Brain microvascular endothelial cell (primary cell): ENCODE results near the gene EHBP1L1.

Experiments used
- DNase-seq: peaks from one replicate; pipeline ENCODE4 v3.0.0-alpha.2; 2020
- H3K27ac ChIP-seq: fragments of 250-450 bp; sonication (Bioruptor Pico); 2 replicates; pipeline ENCODE4 v1.5.1; 2020; ENCODE audit warnings: mild to moderate bottlenecking, moderate library complexity
- H3K27me3 ChIP-seq: fragments of 250-450 bp; sonication (Bioruptor Pico); replicated peaks from 2 replicates; pipeline ENCODE4 v1.5.1; 2020; ENCODE audit warnings: mild to moderate bottlenecking
- H3K36me3 ChIP-seq: fragments of 250-450 bp; sonication (Bioruptor Pico); replicated peaks from 2 replicates; pipeline ENCODE4 v1.5.1; 2020; ENCODE audit warnings: mild to moderate bottlenecking
- H3K4me3 ChIP-seq: 2 replicates; pipeline ENCODE4 v1.5.1; 2011; ENCODE audit warnings: low read depth, mild to moderate bottlenecking, control low read depth, low read length, moderate library complexity
- CTCF ChIP-seq: IDR thresholded peaks from 2 replicates; pipeline ENCODE4 v1.5.1; 2011; ENCODE audit warnings: low read depth, mild to moderate bottlenecking, moderate library complexity, low read length, control low read depth, inconsistent platforms; ENCODE audit errors: missing control alignments
- in situ Hi-C: cut with HindIII; loops from 2 replicates; pipeline ENCODE4 v1.10.0; 2017; ENCODE audit warnings: low sequenced_read_pairs, low pct_ligation_motif_present

EHBP1L1 gene

GRCh38 chr11:65640483-65641296 is 64.8 kb downstream of the EHBP1L1 start:
- DNase-seq, result no peak
- in situ Hi-C loops, result no loop called here
- no peak overlapping the region for H3K4me3 ChIP-seq
- no peak for TF ChIP-seq CTCF
- H3K27ac ChIP-seq, result no peak overlapping the region
- peaks cover 19% of the 10 kb centered on the region for H3K36me3 ChIP-seq
- H3K27me3 ChIP-seq, result no peaks in the 10 kb centered on the region

GRCh38 chr11:65641297-65642013 is 65.6 kb downstream of the EHBP1L1 start:
- in situ Hi-C loops, result no loop called here
- H3K36me3 ChIP-seq, result peaks cover 18% of the 10 kb centered on the region
- no peaks in the 10 kb centered on the region for H3K27me3 ChIP-seq
- DNase-seq, result no peak
- no peak overlapping the region for H3K4me3 ChIP-seq
- no peak for TF ChIP-seq CTCF
- H3K27ac ChIP-seq, result no peak overlapping the region
